Fibroblast of mammary gland (primary cell): Measurements from ENCODE around the gene FBXW12.

ENCODE experiments used
- DNase-seq: peaks from one replicate; pipeline ENCODE4 v3.0.0-alpha.2; 2010; ENCODE audit warnings: low read depth
- H3K4me3 ChIP-seq: 2 replicates; pipeline ENCODE4 v1.5.1; 2011; ENCODE audit warnings: low read depth, mild to moderate bottlenecking, low read length, moderate library complexity; ENCODE audit not compliant: control insufficient read depth
- TF ChIP-seq, protein P1 (sequence below): conservative IDR thresholded peaks from 2 replicates; pipeline ENCODE4 v1.5.1; 2011; ENCODE audit warnings: low read depth, low read length, inconsistent platforms; ENCODE audit not compliant: control insufficient read depth, insufficient read depth

The FBXW12 gene

DNA sequence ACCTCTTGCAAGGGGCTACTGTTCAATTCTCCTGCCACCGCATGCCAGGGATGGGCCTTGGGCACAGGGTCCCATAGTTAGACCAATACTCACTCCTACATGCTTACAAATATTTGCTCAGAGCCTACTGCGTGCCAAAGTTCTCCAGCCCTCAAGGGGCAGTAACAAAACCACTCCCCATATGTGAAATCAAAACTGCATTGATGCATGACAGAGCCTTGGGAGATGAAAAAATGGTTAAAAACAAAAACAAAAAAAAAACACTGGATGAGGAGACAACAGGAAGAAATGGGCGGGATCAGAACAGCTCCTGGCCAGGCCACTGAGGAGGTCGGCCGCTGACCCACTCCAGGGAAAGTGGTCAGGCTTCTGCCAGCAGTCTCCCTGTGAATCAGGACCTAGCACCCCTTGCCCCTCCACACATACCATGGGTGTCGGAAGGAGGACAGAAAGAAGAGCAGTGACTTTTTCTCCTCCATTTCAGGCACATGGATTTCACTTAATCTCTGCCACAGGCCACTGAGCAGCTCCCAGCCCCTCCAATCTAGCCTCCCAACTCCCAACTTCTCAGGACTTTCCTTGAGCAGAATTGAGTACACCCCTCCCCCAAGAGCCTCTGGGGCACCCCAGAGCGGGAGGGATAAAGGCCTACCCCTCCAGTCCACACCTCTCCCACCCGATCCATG, 55.1 kb downstream of the FBXW12 start:
- TF ChIP-seq, protein P1, sequence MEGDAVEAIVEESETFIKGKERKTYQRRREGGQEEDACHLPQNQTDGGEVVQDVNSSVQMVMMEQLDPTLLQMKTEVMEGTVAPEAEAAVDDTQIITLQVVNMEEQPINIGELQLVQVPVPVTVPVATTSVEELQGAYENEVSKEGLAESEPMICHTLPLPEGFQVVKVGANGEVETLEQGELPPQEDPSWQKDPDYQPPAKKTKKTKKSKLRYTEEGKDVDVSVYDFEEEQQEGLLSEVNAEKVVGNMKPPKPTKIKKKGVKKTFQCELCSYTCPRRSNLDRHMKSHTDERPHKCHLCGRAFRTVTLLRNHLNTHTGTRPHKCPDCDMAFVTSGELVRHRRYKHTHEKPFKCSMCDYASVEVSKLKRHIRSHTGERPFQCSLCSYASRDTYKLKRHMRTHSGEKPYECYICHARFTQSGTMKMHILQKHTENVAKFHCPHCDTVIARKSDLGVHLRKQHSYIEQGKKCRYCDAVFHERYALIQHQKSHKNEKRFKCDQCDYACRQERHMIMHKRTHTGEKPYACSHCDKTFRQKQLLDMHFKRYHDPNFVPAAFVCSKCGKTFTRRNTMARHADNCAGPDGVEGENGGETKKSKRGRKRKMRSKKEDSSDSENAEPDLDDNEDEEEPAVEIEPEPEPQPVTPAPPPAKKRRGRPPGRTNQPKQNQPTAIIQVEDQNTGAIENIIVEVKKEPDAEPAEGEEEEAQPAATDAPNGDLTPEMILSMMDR = no peak
- H3K4me3 ChIP-seq = no peak overlapping the region
- DNase-seq = no peak

DNA sequence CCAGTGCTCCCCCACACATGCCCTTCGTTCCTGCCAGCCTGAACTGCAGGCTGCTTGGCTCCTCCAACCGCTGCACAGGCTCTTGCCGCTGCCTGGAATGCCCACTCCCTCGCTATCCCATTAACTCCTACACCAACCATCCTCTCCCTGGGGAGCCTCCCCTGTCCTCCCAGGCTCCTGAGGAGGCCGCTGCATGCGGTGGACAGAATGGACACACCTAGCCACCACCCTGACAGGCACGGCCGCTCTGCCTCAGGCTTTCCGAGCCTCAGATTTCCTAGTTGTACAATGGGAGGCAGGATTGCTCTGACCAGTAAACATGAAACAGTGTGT, 55.6 kb downstream of the FBXW12 start:
- no peak for DNase-seq
- TF ChIP-seq, protein P1 = no peak
- H3K4me3 ChIP-seq = no peak overlapping the region

DNA sequence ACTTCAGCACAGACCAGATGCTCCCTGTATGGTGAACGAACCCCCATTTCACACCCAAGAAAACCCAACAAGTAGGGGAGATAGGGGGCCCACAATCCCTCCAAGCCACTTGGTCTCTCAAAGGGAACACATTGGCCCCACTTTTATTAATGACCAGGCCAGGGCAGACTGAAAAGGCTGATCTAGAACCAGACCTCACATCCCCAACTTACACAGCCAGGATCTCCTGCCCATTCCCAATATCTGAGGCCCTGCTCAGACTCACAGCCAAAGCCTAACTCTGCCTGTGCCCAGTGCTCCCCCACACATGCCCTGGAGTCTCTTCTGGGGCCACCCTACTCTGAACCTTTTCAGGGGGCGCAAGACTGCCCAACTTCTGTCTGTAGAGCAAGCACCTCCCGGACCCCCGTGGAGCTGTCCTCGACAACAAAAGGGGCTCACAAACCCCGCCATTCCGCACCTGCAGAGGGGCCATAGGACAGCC, 56.1 kb downstream of the FBXW12 start:
- H3K4me3 ChIP-seq = peak overlapping the region; percentile 61
- DNase-seq = no peak
- TF ChIP-seq, protein P1 = no peak

DNA sequence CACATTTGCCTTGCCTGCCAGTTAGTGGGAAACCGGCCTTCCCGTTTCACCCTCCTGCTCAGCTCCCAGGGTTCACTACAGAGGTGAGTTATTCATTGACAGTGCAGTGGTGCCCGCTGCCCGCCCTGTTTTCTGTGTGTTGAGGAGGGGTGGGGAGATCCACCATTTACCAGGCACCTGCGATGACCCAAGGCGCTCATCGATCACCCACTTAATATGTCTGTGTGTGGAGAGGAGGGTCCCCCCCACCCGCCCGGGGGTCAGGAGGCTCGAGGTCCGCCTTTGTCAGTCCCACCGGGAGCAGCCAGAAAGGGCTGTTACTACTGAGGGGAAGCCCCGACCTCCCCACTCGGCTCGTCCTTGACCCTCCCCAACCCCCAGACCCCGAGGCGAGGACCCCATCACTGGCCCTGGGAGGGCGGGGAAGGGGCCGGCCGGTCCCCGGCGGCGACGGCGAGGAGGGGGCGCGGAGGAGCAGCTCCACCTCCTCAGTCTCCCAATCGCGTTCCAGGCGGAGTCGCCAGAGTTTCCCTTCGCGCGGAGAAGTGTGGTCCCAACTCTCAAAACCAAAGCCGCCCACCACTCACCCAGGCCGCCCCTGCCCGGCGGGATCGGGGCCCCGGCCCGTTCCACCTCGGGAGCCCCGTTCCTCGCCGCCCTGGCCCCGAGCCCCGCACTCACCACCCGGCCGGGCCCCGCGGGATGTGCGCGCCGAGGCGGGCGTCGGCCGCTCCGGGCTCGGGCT, 56.7 kb downstream of the FBXW12 start:
- DNase-seq = no peak
- H3K4me3 ChIP-seq = peak overlapping the region; percentile 61
- TF ChIP-seq, protein P1 = no peak

DNA sequence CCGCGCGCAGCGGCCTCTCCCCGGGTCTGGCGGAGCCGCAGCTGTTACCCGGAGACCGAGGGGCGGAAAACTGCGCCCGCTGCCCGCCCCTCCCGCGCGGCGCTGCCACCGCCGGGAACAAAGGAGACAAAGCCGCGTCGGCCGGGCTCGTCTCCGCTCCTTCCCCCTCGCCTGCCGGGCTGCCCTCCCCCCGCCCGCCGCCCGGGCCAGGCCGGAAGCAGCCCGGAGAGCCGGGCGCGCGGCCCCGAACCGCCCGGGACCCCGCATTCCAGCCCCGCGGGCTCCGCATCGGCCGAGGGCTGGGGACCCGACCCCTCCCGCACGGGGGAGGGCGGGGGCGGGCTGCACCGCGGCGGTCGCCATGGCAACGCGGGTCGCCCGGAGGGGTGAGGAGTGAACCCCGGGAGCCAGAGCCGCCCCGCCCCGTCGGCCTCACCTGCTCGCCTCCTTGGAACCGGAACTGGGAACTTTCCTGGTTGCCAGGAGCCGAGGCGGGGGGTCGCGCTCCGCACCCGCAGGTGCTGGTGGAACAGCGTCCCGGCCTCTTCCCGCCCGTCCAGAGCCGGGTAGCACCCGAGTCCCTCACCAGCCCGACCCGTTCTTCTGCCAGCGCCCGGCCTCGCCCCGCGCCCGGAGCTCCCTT, 57.4 kb downstream of the FBXW12 start:
- TF ChIP-seq, protein P1 = no peak
- H3K4me3 ChIP-seq = peak overlapping the region; percentile 61
- DNase-seq = no peak

DNA sequence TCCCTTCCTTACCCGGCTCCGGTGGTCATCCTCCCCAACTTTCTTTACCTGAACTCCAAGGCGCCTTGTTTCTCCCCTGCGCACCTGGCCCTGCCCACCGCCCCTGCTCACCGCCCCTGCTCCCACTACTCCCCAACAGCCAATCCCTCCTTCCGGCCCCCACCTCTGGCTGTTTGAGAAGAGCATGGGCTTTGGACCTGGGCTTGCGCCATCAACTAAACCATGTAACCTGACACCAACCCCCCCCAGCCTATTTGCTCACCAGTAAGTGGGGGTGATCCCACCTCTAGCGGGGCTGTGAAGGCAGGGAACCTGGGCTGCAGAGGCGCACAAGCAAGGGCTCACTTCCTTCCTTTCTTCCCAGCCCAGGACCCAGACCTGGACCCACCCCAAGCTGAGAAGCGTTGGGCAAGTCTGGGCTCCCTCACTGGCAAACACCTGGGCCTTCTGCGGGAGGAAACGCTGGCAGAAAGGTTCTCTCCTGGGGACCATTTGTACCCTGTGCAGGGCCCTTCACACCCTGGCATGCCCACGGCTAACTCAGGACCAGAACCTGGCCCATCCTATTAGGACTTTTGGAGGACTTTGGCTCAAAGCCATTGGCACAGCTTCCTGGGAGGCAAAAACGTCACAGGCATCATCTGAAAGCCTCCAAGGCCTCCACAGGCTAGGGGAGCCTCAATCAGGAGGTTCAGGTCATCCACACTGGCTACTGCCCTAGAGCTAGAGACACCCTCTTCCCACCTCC, 58.1 kb downstream of the FBXW12 start, which contains the start of gene PLXNB1:
TSS of gene PLXNB1 (minus strand) at position 127 of the 748 bp plus-strand sequence. CDS start 5,475 bp downstream, outside the sequence.
- DNase-seq = peak; percentile 62
- peak within 1 kb of the TSS; percentile 61 for H3K4me3 ChIP-seq

More for the DNA sequence above, 58.1 kb downstream of the FBXW12 start, which contains the start of gene PLXNB1:
- TF ChIP-seq, protein P1 = no peak
